GM18861 (cell line): Measurements from ENCODE around the gene GAB2.

Experiments
- ATAC-seq: cut with Tn5 transposase; IDR thresholded peaks from one replicate; pipeline ENCODE4 v1.9.1; 2021; ENCODE audit not compliant: unreplicated experiment

The GAB2 gene

DNA sequence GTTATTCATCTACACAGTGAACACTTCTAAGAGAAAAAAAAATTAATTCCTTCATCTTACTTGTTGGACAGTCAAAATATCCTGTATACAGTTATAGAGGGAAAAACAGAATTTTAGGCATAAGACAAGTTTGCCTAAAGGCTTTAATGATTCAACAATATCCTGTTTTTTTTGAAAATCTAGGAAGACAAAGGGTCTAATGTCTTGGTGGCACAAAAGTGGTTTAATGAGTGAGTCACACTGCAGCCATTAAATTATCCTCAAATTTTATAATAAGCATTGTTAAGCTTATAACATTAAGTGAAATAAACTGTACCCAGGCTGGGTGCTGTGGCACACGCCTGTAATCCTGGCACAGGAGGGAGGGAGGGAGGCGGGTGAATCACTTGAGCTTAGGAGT lies 72.9 kb downstream of the GAB2 start:
- no peak for ATAC-seq

DNA sequence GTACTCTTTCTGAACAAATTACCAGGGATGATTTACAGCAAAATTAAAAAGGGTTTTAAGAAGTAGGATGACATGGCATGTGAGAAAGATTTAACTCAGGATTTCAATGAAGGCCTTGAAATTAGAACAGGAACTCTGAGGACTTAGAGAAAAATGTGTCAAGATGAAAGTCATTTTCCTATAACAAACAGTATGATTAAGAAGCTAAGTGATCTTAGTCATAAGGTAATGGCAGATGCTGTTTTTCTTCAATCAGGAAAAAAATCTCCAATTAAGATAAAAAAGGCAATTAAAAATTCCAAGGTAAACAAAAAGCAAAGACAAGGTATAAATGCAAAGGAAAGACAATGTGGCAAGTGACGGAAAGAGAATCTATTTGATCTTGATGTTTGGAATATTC lies 73.5 kb downstream of the GAB2 start:
- no peak for ATAC-seq

DNA sequence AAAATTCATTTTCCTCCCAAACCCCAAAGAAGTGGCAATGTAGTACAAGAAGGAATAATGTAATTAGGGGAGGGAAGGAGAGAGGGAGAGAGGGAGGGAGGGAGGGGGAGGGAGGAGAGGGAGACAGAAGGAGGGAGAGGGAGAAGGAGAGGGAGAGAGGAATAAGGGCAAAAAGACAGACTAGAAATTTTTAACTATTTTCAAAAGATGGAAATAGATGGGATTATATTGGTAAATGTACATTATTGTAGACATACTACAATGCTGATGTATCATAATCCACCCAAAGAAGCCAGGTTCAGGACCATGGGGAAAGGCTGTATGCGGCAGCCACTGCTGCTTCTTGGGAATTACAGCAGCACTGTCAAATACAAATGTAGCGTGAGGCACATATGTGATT lies 74.3 kb downstream of the GAB2 start:
- no peak for ATAC-seq

DNA sequence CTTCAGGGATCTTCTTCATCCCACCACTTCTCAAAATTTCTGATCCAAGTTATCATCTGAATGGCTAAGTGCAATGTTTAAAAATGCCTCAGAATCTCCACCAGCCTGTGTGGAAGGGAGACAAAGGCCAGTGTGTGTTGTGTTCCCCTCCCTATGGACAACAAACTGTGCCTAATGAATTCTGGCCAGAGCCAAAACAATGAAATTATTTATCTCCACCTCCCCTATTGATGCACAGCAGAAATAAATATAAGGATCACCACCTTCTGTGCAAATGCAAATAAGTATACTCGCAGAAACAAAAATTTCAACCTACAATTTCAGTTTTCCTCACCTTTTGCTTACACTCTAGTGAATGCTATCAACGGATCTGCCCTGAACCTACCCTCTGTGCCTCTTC lies 75.8 kb downstream of the GAB2 start:
- ATAC-seq, result no peak

DNA sequence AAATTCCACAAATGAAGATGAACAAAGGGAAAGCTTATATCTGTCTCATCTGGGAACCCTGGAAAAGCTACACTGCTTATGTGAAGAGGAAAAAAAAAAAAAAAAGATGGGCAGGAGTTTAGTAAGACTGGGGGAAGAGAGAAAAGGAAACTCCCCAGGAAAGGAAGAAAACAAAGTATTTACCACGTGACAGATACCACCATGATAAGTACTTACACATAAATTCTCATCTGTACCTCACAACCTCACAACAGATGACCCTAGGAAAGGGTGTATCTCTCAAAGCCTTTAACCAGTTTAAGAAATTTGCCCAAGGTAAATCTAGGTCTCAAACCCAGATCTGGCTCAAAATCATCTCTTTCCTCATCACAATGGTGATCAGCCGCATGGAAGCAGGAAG lies 77.1 kb downstream of the GAB2 start:
- no peak for ATAC-seq

DNA sequence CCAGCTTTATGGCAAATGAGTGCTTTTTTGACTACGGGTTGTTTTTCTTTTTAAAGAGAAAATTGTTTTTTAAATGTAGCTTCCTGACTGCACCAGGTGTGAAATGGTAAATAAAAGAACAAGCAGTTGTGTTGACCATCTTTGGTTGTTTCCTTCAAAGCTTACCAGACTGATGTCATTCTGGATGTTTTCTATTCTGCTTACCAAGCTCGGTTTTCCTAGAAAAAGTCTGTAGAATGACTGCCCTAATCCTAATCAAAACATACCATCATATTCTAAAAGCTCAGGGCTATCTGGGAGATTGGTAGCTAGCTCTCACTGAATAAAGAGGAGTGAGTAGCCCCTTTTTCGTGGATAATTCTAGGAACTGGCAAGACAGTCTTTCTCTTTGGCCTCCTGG lies 77.7 kb downstream of the GAB2 start:
- ATAC-seq, result no peak

DNA sequence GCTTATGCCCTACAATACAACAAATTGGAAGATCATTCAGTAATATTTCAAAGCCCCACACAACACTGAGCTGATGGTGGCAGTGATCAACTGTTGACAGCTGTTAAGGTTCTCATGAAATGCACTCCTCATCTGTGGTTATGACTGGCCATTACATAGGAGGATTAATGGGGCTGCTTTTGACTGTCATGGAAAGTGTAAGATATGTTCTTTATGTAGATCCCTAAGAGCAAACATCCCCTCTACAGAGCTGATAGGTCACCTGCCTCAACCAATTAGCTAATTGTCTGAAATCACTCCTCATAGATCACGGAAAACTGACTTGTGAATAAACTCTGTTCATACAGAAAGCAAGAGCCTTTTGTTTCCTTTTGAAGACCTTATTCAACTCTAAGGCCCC lies 78.1 kb downstream of the GAB2 start:
- ATAC-seq, result no peak

DNA sequence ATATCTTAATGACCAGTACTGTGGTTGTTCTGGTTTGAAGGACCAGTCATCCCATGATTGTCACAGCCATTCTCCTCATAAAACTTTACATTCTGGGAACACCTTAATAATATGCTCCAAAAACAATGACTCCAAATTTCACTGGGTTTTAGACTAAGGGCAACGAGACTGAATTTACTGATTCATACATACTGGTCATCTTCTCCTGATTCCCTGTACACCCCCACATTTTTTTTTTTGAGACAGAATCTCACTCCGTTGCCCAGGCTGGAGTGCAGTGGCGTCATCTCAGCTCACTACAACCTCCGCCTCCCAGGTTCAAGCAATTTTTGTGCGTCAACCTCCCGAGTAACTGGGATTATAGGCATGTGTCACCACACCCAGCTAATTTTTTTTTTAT lies 78.9 kb downstream of the GAB2 start:
- ATAC-seq, result no peak

DNA sequence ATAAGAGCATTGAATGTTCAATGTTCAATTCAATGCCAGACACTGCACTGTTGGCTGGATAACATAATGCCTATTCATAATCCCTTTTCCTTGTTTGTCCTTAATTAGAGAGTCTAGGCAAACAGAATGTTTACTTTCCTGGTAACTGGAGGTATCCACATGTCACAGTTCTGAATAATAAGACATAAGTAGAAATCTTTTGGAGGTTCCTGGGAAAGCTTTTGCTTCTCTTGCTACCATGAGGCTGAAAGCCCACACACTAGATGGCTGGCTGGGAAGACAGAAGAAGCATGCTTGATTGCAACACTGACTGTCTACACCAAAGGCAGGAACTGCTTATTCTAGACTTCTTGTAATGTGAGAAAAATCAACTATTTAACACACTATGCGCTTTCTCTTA lies 79.5 kb downstream of the GAB2 start:
- ATAC-seq, result no peak

DNA sequence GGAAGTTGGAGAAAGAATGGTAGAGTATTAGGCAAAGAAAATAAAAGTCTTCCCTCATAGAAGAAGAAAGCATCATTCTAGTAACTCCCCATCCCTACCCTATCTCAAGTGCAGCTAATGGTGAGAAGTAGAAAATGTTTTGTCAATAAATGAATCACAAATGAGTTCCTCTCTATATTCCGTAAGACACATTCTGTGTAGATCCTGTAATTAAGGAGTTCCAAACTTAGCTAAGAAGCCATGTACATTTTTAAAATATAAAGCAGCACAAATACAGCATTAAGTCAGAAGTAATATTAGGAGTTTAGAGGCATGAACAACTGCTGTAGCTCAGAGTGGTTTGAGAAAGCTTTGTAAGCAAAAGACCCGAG lies 80.1 kb downstream of the GAB2 start:
- no peak for ATAC-seq

DNA sequence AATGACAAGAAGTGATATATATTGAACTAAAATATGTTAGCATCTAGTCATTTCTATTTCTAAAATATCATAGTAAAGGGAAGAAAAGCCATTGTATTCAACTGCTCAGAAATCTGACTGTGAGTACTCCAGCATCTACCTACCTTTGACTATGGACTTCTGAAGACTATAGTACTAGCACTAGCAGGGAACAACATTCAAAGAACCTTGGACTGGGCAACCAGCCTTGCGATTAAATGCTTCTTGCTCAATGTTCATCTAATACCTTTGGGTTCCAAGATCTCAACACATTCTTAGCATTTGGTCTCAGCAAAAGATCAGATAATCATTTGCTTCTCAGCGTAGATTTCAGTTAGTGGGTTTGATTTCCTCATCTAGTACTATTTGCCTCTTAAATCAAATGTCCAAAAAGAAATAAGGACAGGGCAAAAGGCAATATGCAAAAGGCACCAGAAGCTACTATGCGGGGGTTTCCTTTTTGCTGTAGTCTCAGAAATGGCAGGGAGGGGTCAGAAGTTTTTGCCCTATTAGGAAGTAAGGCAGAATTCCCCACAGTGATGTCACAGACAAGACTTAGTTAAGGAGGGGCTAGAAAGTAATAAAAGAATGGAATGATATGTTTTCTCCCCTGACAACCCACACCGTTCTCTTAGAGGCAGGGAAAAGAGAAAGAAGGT lies 80.6 kb downstream of the GAB2 start:
- no peak for ATAC-seq

DNA sequence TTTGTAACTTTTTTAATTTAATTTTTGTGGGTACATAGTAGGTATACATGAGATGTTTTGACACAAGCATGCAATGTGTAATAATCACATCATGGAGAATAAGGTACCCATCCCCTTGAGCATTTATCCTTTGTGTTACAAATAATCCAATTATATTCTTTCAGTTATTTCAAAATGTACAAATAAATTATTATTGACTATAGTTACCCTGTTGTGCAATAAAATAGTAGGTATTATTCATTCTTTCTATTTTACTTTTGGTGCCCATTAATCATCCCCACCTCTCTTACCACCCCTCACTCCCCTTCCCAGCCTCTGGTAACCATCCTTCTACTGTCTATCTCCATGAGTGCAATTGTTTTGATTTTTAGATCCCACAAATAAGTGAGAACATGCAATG lies 83.5 kb downstream of the GAB2 start:
- ATAC-seq, result no peak

DNA sequence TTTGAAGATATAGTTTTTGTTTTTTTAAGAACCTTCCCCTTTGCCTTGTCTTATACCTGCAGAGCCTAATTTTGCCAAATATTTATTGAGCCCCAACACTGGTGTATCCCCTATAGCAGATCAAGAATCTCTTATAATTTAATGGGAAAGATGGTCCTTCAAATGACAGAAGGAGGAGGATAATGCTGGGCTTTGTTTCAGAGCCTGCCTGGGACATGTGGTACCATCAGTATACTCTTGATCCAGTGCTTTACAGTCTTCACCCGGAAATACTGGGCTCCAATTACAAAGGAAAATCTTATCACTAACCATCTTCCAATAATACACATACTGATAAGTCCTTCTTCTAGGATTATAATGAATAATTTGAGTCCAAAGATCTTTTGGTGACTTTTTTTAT lies 84.7 kb downstream of the GAB2 start:
- no peak for ATAC-seq

DNA sequence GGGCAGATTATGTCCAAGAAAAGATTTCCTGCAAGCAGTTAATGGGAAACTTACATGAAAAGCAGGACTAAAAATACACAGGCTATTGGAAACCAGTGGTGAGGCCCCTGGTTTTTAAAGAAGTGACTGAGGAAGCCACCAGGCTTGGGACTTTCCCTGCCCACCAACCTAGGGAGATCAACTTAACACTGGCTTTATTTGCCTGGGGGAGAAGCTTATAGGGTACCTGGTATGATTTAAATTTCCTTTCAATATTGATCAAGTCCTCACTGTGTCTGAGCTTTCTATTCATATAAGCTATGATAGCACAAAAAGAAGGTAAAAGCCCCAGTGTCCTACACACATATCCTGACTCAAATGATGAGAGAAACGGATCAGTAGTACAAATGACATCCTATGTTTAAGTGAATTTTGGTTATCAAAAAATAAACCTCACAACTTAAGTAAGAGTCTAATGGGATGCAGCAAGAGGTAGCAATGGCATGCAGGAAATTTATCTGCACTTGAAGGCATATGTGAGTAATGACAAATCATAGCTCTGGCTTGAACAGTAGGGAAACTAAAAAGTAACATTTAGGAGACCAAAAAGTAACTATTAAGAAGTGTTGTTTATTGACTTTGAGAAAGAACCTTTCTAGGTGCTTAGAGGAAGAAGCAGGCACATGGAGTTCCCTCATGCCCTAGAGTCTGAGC lies 85.3 kb downstream of the GAB2 start:
- no peak for ATAC-seq

DNA sequence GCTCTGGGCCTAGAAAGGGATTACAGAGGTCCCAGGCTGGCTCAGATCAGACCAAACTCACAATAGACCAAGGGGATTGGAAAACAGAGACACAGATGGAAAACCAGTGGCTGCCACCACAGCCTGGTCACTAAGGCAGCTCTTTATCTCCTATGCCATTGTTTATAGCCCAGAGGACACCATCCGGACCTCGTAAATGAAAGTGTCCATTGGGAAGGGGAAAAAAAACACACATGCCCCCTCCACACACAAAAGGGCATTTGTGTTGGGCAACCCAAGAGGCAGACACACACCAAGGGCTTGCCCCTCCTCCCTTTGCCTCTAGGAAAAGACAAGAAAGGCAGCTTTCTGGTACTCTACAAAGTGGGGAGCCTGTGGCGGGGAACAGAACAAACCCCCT lies 85.9 kb downstream of the GAB2 start:
- ATAC-seq, result no peak

DNA sequence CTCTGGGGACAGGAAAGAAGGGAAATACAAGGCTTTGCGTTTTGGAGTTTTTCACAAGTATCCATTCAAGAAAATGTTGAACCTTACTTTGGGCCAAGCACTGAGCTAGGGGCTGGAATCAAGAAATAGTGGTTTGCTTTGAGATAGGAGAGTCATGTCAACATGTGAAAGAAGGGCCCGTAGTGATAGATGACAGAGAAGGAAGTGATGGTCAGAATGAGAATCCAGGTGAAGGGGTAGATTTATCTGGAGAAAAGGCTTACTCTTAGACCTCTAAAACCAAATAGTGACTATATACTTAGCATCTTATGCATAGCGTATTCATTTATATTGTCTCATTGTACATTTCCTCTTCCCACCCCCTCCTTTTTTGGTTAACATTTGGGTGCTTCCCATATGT lies 87.3 kb downstream of the GAB2 start:
- ATAC-seq, result no peak

DNA sequence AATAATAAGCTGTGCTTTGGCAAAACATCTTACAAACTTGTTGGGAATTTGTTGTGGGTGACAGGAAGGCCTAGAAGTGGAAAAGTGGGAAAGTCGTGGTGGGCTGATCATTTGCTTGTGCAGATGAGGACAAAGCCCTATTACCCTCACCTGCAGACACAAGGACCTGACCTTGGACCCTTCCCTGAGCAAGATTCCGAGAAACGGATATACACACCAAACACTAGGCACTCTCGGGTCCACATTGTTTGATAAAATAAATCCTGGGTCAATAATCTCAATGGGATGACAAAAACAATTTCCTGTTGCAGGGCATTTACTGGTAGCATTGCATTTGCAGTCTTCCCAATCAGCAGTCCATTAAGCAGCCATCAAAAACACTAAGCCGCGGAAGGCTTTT lies 89.7 kb downstream of the GAB2 start:
- ATAC-seq, result no peak

DNA sequence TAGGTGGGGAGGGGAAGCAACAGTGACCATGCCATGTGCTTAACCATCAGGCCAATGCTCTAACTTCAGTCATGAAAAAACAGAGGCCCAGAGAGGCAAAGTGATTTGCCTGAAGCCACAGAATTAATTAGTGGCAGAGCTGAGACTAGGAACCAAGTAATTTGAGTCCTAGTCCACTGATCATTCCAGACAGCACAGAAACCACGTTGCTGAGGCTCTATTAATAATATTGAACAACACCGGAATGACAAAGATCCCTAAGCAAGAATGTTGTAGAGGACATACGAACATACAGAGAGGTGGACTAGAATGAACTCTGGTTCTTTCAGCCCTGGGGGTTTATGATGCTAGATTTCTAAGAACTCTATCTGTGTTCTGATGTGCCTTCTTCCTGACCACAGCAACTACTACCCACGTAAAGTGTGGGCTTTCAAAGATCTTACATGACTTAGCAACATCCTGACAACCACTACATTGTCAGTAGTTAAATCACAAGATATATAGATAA lies 92.3 kb downstream of the GAB2 start:
- no peak for ATAC-seq

DNA sequence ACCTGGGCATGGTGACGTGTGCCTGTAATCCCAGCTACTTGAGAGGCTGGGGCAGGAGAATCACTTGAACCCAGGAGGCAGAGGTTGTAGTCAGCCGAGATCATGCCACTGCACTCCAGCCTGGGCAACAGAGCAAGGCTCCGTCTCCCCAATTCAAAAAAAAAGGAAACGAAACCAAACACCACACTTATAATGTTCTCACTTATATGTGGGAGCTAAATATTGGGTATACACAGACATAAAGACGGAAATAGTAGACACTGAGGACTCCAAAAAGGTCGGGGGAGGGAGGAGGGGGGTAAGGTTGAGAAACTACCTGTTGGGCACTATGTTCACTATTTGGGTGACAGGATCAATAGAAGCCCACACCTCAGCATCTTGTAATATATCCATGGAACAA lies 94.3 kb downstream of the GAB2 start:
- ATAC-seq, result no peak

DNA sequence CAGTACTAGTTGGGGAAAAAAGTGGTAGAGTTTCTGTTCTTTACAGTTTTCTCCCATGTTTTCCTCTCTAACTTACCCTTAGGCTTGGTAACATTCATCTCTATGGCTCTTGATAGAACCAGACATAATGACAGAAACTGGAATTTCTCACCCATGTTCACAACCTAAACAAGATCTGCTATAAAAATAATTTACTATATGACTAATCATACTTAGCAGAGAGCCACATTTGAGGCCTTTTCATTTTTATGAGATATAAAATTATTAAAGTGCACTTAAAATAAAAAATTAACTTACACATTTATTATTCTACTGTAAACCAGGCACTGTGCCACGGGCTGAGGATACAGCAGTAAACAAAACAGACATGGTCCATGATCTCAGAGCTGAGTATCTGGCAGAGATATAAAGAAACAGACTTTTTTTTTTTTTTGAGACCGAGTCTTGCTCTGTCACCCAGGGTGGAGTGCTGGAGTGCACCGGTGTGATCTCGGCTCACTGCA lies 98.1 kb downstream of the GAB2 start:
- ATAC-seq, result no peak

DNA sequence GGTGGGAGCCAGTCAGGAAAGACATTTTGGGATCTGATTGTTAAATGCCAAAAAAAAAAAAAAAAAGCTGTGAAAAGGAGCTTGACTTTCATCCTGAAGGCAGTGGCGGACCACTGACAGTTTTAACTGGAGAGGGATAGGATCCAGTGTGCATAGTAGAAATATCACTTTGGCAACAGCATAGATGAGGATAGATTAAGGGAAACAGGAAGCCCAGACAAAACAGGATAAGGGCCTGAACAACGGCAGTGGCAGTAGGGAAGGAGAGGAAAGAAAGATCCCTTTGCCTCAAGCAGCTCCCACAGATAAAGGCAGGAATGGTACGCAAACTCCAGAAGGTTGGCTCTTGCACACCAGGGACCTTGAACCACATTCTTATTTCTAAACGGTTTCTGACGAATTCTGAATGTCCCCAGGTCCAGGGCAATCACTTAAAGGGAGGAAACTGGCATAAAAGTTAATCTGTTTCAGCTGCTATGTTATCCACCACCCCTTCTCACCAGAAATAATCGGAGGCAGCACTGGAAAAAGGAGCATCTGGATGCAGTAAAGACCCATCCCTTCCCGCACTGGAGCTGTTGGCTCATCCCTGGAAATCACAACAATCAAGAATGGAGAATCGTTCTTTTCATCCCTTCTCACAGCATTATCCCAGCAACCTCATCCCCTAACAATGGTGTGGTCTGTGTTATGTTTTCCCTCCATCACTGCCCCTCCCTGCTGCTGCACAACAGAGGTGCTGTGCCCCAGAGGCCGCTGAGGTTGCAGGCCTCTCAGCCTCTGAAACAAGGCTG lies 99.1 kb downstream of the GAB2 start:
- no peak for ATAC-seq

DNA sequence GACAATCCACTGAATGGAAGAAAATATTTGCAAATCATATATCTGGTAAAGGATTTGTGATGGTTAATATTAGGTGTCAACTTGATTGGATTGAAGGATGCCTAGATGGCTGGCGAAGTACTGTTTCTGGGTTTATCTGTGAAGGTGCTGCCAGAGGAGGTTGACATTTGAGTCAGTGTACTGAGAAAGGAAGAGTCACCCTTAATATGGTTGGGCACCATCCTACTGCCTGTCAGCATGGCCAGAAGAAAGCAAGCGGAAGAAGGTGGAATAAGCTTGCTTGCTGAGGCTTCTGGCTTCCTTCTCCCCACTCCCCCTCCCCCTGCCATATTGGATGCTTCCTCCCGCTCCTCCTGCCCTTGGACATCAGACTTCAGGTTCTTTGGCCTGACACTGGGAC lies 101.9 kb downstream of the GAB2 start:
- ATAC-seq, result no peak
